Effector memory CD4-positive, alpha-beta T cell (primary cell): ENCODE results near the gene CCDC87.
A peak's percentile ranks its signal among the peaks of the same experiment; 100 is the strongest.
"Not testable (repeated sequence)": the region's sequence is repeated elsewhere in the genome, so short reads cannot be mapped to it uniquely, and the experiment has no call there.

Source experiments
- DNase-seq, 3 donors: peaks; one replicate each; pipeline ENCODE4 v3.0.0-alpha.2; 2020
- H3K27ac ChIP-seq: 2 replicates; pipeline ENCODE4 v1.7.0; 2013; ENCODE audit warnings: mild to moderate bottlenecking, low read length, moderate library complexity; ENCODE audit not compliant: insufficient read depth, poor library complexity, severe bottlenecking
- H3K27me3 ChIP-seq: replicated peaks from 2 replicates; pipeline ENCODE4 v1.7.0; 2013; ENCODE audit warnings: mild to moderate bottlenecking, low read length; ENCODE audit not compliant: insufficient read depth, control insufficient read depth, poor library complexity, severe bottlenecking
- H3K36me3 ChIP-seq: 2 replicates; pipeline ENCODE4 v1.7.0; 2013; ENCODE audit warnings: mild to moderate bottlenecking, low read length, moderate library complexity; ENCODE audit not compliant: control insufficient read depth, insufficient read depth
- H3K4me1 ChIP-seq: 2 replicates; pipeline ENCODE4 v1.7.0; 2013; ENCODE audit warnings: low read length, mild to moderate bottlenecking; ENCODE audit not compliant: control insufficient read depth, insufficient read depth, poor library complexity, severe bottlenecking
- H3K4me3 ChIP-seq: 2 replicates; pipeline ENCODE4 v1.7.0; 2013; ENCODE audit warnings: low read length, low read depth, mild to moderate bottlenecking; ENCODE audit not compliant: insufficient read depth, poor library complexity, severe bottlenecking
- H3K9me3 ChIP-seq: 2 replicates; pipeline ENCODE4 v1.7.0; 2013; ENCODE audit warnings: mild to moderate bottlenecking, low read length, moderate library complexity; ENCODE audit not compliant: control insufficient read depth
- total RNA-seq, 3 donors: gene quantifications; one replicate each; lab custom pipeline; 2026; lab: John Stamatoyannopoulos, UW

The CCDC87 gene, protein sequence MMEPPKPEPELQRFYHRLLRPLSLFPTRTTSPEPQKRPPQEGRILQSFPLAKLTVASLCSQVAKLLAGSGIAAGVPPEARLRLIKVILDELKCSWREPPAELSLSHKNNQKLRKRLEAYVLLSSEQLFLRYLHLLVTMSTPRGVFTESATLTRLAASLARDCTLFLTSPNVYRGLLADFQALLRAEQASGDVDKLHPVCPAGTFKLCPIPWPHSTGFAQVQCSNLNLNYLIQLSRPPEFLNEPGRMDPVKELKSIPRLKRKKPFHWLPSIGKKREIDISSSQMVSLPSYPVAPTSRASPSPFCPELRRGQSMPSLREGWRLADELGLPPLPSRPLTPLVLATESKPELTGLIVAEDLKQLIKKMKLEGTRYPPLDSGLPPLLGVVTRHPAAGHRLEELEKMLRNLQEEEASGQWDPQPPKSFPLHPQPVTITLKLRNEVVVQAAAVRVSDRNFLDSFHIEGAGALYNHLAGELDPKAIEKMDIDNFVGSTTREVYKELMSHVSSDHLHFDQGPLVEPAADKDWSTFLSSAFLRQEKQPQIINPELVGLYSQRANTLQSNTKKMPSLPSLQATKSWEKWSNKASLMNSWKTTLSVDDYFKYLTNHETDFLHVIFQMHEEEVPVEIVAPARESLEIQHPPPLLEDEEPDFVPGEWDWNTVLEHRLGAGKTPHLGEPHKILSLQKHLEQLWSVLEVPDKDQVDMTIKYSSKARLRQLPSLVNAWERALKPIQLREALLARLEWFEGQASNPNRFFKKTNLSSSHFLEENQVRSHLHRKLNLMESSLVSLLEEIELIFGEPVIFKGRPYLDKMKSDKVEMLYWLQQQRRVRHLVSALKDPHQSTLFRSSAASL
- 1.2 to 2.1 (median 2.1) reads per million in 3 donors for total RNA-seq

DNA sequence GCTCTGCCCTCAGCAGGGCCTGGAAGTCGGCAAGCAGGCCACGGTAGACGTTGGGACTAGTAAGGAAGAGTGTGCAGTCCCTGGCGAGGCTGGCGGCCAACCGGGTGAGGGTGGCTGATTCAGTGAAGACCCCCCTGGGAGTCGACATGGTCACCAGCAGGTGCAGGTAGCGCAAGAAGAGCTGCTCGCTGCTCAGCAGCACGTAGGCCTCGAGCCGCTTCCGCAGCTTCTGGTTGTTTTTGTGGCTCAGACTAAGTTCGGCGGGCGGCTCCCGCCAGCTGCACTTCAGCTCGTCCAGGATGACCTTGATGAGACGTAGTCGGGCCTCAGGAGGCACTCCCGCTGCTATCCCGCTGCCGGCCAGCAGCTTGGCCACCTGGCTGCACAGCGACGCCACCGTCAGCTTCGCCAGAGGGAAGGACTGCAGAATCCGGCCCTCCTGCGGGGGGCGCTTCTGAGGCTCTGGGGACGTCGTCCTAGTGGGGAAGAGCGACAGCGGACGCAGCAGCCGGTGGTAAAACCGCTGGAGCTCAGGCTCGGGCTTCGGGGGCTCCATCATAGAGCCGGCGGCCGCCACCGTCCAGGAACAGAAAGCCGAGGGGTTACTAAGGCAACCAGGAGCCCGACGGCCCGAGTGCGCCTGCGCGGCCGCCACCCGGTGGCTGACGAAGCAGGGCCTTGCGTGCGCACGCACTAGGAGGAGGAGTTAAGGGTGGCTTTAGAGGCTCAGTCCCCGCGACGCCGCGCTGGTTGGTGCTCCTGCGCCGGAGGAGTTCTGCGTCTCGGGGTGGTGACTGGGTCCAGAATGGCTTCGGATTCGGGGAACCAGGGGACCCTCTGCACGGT is at the start of gene CCDC87, which contains the start of gene CCS:
Gene CCDC87, minus strand, starts transcription at position 607 of the 846 bp plus-strand sequence. Its CDS starts 48 bp downstream, at position 559.
Gene CCS, plus strand, starts transcription at position 729 of the 846 bp plus-strand sequence. Its CDS starts 77 bp downstream, at position 806.
- H3K36me3 ChIP-seq, result no peaks in the 10 kb centered on the region
- H3K27ac ChIP-seq, result peak within 1 kb of the TSS; percentile 81
- peak; percentile 97 to 99 (median 99) for DNase-seq
- H3K4me3 ChIP-seq, result peak within 1 kb of the TSS; percentile 65
- no peaks in the 10 kb centered on the region for H3K9me3 ChIP-seq
- H3K4me1 ChIP-seq, result peaks cover 11% of the 10 kb centered on the region
- H3K27me3 ChIP-seq, result no peaks in the 10 kb centered on the region

DNA sequence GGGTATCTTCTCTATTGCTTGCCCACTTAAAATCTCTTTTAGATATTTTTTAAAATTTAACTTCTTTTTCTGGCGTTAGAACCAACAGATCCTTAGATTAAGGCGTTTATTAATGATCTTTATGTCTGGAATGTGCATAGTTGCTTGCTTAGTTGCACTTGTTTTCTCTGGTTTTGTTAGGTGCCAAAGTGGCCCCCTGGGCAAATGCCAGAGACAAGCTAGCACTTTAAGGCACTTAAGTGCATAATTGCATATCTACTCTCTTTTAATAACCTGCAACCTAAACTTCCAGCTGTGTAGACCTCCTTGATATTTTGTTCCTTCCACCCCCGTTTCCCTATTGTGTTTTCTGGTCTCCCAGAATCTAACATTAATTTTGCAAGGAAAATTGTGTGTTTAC is 49.0 kb upstream of the CCDC87 start:
- Histone ChIP-seq H3K27ac (no peak overlapping the region), H3K4me3 (peak overlapping the region; percentile 27), H3K4me1 (peaks cover 54% of the 10 kb centered on the region), H3K27me3 (no peaks in the 10 kb centered on the region), H3K9me3 (no peaks in the 10 kb centered on the region), H3K36me3 (peaks cover 63% of the 10 kb centered on the region)
- no peak for DNase-seq

DNA sequence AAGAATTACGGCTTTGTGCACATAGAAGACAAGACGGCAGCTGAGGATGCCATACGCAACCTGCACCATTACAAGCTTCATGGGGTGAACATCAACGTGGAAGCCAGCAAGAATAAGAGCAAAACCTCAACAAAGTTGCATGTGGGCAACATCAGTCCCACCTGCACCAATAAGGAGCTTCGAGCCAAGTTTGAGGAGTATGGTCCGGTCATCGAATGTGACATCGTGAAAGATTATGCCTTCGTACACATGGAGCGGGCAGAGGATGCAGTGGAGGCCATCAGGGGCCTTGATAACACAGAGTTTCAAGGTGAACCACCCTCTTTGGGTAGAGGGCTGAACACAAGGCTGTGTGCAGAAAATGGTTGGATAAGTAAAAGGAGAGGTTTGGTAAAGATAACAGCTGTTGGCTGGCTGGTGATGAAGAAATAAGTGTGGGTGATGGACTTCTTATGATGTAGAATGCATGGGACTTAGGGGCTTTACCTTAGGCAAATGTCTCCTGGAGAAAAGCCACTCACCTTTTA is 47.0 kb upstream of the CCDC87 start:
- DNase-seq, H3K27me3 ChIP-seq, H3K9me3 ChIP-seq: not testable (repeated sequence)
- Histone ChIP-seq H3K4me1 (peaks cover 48% of the 10 kb centered on the region), H3K36me3 (peaks cover 43% of the 10 kb centered on the region), H3K4me3 (peak overlapping the region; percentile 84), H3K27ac (peak overlapping the region; percentile 91)

DNA sequence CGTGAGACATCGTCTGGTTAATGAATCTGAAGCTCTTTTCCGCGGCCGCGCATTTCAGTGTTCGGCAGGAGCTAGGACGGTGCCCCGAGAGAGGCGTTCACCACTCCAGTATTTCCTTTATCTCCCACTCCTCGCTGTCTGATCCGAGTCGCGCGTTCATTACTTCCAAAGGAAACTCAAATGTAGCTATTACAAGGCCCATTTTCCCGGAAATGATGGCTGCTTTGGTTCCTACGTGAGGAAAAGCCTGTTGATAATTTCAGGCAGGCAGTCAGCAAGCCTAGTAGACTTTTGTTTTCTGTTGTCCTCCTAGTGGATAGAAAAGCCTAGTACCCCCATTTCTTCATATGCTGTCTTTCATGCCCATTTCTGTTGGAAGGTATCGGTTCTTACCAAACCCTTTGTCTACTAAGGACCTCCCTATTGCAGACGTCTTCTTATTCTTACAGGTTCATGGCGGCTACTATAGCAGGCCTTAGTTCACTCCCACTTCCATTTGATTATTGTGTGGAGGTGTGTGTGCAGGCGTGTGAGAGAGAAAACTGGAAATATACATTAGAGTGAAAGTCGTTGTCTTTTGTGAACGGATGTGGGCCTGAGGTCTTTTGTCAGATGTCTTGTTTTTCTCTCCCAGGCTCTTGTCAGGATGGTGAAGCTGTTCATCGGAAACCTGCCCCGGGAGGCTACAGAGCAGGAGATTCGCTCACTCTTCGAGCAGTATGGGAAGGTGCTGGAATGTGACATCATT is 46.4 kb upstream of the CCDC87 start:
- H3K4me3 ChIP-seq, result peak overlapping the region; percentile 84

DNA sequence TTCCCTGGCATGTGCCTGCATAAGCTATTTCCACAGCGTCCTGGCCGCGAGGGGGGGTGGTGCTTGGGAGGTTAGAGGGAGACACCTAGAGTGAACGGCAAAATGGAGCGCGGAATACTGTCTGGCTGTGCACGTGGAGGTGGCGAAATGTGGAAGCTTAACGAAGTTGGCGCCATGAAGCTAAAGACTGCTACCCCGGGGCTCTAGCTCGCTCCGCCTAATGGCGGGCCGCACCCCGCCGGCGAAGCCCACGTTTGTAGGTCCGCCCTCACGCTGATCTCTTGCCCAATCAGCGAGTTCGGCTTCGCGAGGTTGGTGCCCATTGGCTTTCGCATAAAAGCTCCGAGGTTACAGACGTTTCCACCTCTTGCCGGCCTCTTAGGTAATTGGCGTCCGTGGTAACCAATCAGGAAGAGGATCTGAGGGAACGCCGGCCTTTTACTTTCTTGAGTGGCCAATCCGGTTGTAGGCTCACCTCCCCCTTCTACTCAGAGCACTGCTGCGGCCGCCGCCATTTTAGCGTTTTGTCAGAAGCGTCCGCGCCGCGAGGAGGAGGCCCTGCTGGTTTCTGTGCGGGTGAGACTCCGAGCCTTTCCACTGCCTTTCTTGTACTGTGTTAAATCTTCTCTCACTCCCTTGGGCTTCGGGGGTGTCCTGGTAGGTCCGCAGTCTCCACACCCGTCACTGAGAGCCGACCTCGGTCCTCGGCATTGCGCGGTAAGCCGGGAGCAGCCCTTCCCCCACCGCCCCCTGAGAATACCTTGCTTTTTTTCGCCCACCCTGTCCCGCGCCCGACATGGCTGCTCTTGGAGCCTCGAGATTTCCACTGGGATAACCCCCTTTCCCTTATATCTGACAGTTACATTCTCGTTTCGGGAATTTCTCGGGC is 45.6 kb upstream of the CCDC87 start, which contains the start of gene RBM4:
Gene RBM4, plus strand, starts transcription at position 527 of the 889 bp plus-strand sequence. CDS start 1,009 bp downstream, outside the sequence.
- peak within 1 kb of the TSS; percentile 84 for H3K4me3 ChIP-seq
- H3K36me3 ChIP-seq, result peaks cover 29% of the 10 kb centered on the region
- peak within 1 kb of the TSS; percentile 91 for H3K27ac ChIP-seq
- no peaks in the 10 kb centered on the region for H3K27me3 ChIP-seq
- no peaks in the 10 kb centered on the region for H3K9me3 ChIP-seq
- peaks cover 42% of the 10 kb centered on the region for H3K4me1 ChIP-seq
- DNase-seq, result peak; percentile 94 to 97 (median 96)

More for the DNA sequence above, 46.4 kb upstream of the CCDC87 start:
- Histone ChIP-seq H3K9me3 (no peaks in the 10 kb centered on the region), H3K4me1 (peaks cover 48% of the 10 kb centered on the region), H3K27ac (peak overlapping the region; percentile 91), H3K27me3 (no peaks in the 10 kb centered on the region), H3K36me3 (peaks cover 37% of the 10 kb centered on the region)
- peak in 1 of 3 donors; percentile 27 for DNase-seq

DNA sequence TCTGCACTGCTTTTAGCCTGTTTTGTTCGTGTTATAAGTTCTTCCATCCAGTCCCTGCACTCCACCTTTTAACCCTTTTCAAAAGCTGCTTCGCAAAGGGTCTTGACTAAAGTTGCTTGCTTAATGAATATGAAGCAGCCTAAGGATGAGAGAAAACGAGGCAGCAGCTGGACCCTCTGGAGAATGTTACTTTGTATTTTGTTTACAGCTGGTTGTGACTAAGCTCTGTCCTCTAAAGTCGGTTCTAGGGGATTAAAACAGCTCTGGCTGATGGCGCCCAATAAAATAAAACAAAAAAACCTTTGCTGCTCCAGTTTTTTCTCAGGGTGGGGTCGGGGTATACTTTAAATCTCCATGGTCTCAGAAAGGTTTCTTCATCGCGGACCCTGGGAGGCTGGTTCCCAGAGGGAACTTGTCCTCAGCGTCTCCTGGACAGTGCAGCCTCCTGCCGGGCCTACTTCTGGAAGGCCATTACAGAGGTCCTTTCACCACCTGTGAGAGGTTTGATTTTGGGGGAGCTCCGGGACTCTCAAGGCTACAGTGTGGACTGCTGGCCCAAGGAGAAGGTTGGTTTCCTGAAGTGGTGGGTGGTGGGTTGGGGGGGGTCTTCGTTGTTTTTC is 44.8 kb upstream of the CCDC87 start:
- H3K4me1 ChIP-seq, result peaks cover 38% of the 10 kb centered on the region
- no peaks in the 10 kb centered on the region for H3K27me3 ChIP-seq
- no peak for DNase-seq
- peaks cover 24% of the 10 kb centered on the region for H3K36me3 ChIP-seq
- H3K4me3 ChIP-seq, result peak overlapping the region; percentile 31
- H3K9me3 ChIP-seq, result no peaks in the 10 kb centered on the region
- peak overlapping the region; percentile 62 for H3K27ac ChIP-seq

DNA sequence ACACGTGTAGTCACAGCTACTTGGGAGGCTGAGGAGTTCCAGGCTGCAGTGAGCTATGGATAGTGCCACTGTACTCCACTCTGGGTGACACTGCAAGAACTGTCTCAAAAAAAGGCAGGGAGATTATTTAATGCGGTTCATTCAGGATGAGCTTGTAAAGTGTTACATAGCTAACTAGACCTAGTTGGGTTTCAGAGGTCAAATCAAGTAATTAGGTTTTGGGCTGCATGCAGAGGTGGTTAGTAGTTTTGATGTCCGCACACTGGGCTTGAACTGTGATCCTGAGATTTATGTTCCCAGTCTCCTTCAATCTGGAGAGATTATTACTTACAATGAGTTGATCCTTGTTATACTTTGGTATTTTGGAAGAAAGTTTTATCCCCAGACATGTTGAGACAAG is 43.5 kb upstream of the CCDC87 start:
- Histone ChIP-seq H3K9me3 (no peaks in the 10 kb centered on the region), H3K27me3 (no peaks in the 10 kb centered on the region), H3K36me3 (peaks cover 14% of the 10 kb centered on the region), H3K27ac (no peak overlapping the region), H3K4me1 (peaks cover 30% of the 10 kb centered on the region), H3K4me3 (no peak overlapping the region)
- no peak for DNase-seq

DNA sequence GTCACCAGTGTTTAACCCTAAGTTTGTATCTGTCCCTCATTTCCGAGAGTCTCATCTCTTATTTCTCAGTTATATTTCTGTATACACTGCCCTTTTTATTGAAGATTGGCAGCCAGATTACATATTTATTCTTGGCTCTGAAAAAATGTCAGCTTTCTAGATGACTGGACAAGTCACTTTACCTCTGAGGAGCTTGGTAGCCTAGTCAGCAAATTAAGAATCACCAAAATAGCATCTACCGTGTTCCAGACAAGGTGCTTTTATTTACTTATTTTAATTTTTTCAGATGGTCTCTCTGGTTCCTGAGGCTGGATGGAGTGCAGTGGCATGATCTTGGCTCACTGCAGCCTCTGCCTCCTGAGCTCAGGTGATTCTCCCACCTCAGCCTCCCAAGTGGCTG is 40.1 kb upstream of the CCDC87 start:
- Histone ChIP-seq H3K9me3 (no peaks in the 10 kb centered on the region), H3K4me1 (peaks cover 10% of the 10 kb centered on the region), H3K27me3 (no peaks in the 10 kb centered on the region), H3K27ac (no peak overlapping the region), H3K36me3 (peaks cover 25% of the 10 kb centered on the region), H3K4me3 (no peak overlapping the region)
- DNase-seq, result no peak
